Activated CD8-positive, alpha-beta memory T cell treated with anti-CD3 and anti-CD28 coated beads, Interleukin-2, amount 50 U/mL, for 1 hour (primary cell): ENCODE data around the gene FAM168B.

Experiments
- DNase-seq: peaks from one replicate; pipeline ENCODE4 v3.0.0-alpha.2; 2020; ENCODE audit errors: extremely low read depth

The FAM168B gene

DNA sequence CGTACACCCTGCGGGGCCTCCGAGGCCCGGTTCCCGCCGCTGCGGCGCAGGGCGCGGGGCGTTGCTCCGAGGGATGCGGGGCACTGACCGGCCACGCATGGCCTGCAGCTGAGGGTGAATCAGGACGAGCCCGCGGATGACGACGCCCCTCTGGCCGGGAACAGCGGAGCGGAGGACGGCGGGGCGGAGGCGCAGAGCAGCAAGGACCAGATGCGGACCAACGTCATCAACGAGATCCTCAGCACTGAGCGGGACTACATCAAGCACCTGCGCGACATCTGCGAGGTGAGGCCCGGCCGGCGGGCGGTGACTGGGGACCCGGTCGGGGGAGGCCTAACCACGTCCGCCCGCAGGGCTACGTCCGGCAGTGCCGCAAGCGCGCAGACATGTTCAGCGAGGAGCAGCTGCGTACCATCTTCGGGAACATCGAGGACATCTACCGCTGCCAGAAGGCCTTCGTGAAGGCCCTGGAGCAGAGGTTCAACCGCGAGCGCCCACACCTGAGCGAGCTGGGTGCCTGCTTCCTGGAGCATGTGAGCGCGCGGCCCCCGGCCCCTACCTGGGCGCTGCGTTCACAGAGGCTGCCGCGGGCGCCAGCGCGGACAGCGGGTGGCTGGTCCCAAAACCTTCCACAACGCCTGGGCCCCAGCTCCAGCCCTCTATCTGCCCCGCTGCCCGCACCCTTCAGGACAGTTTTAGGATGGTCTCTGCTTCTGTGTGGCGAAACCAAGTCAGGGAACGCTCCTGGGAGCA is 53.2 kb downstream of the FAM168B start:
- no peak for DNase-seq

DNA sequence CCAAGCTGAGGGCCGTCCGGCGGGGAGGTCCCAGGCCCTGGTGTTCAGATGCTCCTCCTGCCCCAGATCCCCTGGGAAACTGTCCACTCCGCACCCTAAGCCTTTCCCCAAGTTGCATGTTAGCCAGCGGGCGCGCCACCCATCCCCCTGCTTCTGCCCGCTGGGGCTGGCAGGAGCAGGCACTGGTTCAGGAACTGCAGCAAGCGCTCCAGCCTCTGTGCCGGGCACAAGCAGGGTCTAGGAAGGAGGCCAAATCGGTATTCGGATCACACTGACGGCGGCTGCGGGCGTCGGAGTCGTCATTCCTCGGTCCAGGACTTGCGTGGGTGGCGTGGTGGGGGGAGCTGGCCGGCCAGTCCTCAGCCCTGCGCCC is 53.7 kb downstream of the FAM168B start:
- no peak for DNase-seq

DNA sequence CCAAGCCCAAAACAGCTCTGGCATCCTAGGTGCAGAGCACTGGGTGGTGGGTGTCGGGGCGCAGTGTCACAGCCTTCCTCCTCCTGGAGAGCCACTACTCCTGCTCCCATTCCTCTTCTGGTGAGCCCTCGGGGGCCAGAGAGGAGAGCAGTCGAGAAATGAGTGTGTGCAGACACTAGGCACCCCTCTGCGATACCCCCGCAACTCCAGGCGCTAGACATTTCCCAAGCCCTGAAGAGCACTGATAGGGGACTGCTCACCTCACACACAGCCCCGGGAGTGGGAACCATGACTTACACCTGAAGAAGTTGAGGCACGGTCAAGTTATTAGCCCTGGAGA is 54.2 kb downstream of the FAM168B start:
- DNase-seq: no peak

DNA sequence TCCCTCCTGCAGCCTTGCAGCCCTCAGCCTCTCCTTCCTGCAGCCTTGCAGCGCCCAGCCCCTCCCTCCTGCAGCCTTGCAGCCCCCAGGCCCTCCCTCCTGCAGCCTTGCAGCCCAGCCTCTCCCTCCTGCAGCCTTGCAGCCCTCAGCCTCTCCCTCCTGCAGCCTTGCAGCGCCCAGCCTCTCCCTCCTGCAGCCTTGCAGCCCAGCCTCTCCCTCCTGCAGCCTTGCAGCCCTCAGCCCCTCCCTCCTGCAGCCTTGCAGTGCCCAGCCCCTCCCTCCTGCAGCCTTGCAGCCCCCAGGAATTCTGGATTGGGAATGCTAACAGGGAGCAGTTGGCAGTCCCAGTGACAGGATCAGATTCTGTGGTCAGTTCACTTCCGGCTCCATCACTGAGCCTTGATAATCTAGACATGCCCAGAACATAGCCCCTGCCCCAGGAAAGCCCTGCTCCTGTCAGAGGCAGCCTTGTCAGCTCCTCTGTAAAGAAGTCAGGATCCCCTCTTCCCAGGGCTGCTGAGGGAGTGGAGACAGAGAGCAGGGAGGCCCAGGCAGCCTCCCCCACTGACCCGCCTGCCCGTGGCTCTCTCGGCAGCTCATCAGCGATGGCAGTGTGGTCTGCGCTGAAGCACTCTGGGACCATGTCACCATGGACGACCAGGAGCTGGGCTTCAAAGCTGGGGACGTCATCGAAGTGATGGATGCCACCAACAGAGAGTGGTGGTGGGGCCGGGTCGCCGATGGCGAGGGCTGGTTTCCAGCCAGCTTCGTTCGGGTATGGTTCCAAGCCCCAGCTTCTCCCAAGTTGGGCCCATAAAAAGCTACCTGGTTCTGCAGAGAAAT is 54.8 kb downstream of the FAM168B start:
- DNase-seq: no peak

DNA sequence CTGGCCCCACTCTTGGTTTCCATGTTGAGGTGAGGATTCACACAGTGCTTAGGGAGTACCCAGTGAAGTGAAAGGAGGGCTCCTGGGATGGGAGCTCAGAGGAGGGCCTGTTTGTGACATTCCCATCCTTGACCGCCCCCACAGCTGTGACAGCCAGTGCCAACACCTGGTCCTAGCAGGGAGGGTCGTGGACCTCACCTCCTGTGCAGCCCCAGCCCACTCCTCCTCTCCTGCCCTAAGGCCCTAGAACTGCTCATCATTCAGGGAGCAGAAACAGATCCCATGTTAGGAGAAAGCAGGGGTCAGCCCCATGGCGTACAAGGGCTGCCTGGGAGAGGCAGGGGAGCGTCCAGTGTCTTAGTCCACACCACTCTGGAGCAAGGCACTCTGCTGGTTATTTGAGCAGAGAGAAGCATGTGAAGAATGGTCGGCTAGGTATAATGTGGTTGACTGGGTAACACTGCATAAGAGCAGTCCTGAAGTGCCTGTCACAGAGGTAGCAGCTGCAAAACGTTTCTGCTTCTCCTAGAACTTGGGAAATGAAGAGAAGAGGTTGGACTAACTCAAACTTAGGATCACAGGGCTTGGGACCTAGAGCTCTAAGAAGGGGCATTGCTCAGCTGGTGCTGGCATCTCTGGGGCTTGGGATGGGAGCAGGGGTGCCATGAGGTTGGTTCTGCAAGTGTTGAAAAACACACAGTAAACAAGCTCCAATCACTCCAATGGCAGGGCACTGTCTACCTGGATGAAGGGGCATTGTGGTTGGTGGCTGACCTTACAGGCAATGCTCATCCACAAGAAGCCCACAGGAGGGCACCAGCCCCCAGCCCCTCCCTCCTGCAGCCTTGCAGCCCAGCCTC is 55.6 kb downstream of the FAM168B start:
- no peak for DNase-seq

DNA sequence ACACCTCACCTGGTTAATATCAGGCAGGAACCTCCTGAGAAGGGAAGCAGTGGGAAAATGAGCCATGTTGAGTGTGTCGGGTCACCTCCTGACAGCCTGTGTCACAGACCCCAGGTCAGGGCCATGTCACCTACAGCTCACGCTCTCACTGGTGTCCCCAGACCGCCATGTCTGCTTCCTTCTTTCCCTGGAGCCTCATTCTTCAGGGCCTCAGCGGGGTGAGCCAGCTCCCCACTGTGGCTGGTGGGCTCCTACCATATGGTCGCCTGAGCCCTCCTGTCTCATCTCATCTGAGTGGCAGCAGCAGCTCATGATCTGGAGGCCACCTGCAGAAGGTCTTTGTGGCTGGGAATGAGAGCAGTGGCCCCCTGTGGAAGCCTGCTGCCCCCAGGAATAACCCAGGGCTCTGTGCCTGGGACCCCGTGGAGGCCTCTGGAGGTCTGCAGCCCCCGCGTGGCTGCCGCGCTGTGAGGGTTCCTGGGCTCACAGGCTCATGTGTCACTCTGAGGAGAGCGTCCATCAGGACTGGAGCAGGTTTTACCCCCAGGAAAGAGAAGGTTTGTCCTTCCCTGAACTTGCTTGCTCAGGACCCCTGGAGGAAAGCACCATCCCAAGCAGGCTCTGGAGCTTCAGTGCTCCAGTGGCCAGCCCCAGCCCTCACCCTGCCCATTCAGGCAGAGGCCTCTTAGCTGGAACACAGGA is 56.4 kb downstream of the FAM168B start:
- no peak for DNase-seq

DNA sequence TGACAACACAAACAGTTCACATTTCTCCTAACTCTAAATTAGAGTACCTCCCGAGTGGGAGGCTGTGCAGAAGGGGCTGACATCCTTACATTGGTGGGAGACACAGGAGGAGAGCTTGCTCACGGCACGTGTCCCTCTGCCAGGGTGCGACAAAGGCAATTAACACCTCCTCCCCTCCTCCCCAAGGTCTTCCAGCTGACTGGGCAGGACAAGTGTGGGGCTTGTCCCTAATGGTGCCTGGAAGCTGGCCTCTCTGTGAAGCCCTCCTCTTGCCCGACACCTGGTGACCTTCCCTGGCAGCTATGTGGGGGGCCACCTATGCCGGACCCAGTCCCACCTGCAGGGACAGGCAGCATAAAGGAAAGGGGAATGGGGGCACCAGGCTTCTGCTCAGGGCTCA is 57.0 kb downstream of the FAM168B start:
- DNase-seq: no peak

DNA sequence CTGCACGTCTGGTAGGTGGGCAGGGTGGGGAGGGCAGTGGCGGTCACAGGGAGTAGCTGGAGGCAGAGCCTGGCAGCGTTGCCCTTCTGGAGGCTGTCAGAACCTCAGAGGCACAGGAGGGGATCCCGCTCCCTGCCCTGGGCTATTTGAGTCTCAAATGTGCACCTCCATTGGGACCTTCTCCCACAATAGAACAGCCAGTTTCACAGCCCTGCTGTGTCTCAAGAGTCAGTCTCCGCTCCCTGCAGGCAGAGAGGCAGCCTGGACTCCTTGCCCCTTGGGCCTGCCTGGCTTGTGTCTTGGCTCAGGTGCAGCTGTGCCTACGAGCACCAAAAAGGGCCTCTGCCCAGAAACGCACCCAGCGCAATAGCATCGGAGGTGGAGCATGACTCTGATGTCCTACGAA is 57.4 kb downstream of the FAM168B start:
- no peak for DNase-seq

DNA sequence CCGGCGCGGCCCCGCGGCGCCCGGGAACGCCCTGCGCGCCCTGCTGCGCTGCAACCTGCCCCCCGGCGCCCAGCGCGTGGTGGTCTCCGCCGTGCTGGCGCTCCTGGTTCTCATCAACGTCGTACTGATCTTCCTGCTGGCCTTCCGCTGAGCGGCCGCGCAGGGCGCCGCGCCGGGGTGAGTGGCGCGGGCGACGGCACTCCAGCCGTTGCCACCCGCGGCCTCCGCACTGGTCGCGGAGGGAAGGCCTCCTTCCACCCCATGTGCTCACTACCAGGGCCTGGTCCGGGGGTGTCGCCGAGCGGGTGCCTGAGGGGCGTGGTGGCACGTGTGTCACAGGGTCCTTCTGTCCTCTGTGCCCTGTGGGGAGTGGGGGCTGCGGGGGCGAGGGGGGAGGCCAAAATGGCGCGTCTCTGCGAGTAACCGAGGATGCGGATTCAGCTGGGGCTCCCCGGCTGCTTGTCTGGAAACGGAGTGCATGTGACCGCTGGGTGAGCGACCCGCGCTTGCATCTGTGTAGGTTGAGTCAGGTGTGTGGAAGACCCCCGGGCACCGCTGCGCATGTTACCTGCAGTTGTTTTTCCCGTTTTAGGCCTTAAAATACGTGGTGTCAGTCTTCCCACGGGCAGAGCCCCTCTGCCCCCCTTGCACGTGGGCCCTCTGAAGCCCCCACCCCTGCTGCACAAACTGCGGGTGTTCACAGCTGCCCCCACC is 58.0 kb downstream of the FAM168B start:
- DNase-seq: no peak

DNA sequence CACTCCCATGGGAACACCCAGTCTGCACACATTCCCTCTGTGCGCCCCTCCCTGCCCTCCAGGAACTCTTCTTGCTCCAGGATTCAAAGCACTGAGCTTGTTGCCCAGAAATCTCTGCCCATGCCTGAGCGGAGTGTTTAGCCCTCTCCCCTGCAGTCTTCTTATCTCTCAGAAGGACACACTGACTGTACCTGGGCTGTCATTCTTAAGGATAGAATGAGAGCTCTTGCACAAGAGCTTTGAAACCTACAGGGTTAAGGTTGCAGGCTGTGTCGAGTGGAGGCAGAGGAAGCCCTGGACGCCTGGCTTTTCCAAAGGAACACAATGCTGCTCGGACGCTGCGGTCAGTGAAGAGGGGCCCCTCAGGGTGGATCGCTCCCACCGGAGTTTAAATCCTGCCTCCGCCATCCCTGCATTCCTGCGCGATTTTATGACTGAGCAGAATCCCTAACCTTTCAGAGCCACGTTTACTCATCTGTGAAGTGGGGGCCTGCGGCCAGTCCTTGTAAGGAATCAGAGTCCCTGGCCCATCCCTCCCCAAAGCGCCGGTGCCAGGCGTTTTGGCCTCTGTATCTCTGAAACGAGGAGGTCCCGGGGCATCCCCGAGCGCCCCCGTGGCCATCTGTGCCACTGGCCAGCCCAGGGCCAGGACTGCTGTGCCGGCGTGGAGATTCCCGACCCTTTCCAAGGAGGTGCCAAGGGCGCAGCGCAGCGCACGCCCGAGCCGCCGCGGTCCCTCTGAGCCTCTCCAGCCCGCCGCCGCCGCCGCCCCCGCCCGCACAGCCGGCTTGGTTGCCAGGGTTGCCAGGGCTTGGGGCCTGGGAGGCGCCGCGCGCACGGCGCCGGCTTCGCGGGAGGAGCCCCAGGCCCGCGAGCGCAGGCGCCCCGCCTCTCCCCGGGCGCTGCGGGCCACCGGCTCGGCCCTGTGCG is 58.9 kb downstream of the FAM168B start:
- DNase-seq: no peak

DNA sequence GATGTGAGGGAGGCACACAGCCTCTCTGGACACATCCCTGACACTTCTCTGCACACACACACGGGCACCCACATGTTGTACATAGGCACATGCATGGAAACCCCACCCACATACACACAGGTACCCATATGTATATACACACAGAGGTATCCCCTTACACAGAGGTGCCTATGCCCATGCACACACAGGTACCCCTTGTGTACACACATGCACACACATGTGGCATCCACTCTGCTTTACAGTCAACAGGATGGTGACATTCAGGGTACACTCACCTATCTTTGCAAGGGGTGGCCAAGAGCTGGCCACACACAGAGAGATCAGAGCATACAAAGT is 59.5 kb downstream of the FAM168B start:
- DNase-seq: no peak

DNA sequence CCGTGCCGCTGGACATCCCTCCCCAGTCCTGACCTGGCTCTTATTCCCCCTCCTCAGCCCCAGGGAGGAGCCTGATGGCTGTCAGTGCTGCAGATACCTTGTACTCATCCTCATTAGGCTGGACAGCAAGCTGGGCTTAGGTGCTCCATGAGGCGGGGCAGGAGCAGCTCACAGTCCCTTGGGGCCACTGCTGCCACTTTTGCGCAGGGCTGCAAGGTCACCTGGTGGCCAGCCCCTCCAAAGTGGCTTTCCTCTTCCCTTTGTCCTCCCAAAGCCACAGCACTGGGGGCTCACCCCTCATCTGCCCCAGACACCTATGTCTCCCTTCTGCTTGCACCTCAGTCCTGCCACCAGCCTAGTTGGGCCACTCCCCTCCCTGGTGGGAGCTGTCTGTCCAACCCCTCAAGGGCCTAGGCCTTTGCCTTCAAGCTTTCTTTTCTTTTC is 60.8 kb downstream of the FAM168B start:
- no peak for DNase-seq

DNA sequence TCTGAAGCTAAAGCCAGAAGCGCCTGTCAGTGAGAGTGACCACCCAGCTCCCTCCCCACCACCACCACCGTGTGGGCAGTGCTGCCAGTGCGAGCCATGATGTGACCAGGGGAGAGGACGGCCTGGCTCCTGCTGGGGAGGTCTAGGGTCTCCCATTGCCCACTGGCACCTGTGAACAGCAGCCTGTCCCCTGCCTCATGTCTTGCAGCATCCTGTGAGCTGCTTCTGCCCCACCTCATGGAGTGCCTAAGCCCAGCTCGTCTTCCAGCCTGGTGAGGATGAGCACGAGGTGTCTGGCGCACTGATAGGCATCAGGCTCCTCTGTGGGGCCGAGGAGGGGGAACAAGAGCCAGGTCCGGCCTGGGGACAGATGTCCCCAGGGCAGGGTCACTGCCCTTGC is 61.4 kb downstream of the FAM168B start:
- DNase-seq: no peak

DNA sequence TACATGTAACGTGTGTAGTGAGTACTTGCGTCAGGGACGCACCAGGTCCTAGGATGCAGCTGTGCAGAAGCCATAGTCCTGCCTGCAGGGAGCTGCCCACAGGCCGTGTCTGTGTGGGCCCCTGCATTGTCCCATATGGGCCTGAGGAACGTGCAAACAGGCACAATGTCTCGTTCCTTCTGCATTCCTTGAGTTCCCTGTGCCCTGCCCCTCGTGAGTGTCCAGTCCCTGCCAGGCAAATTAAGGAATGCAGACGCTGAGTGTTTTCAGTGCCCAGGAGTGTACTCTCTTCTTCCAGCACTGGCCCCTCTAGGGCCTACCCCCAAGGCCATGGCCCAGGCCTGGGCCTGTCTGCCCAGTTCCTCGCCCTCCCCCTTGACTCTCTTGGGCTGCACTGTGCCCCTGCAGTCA is 61.8 kb downstream of the FAM168B start:
- no peak for DNase-seq

DNA sequence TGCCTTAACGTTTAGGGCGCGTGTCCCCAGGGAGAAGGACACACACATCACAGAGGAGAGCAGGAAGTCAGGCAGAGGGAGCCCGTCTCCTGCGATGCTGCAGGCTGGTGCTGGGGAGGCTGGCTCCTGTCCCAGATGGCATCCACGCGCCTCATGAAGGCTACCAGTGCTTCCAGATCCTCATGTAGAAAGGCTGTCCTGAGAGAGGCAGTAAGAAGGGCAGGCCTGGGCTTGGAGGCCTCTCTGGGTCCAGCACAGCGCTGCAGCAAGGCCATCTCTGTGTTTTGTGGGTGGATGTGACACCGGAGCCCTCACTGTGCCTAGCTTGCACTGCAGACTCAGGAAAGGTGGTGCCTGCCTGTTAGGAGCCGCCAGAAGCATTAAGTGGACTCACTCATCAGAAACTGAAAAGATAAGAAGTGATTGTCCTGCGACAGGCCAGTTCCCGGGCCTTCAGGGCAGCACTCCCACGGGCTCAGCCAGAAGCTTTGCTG is 62.7 kb downstream of the FAM168B start:
- no peak for DNase-seq

DNA sequence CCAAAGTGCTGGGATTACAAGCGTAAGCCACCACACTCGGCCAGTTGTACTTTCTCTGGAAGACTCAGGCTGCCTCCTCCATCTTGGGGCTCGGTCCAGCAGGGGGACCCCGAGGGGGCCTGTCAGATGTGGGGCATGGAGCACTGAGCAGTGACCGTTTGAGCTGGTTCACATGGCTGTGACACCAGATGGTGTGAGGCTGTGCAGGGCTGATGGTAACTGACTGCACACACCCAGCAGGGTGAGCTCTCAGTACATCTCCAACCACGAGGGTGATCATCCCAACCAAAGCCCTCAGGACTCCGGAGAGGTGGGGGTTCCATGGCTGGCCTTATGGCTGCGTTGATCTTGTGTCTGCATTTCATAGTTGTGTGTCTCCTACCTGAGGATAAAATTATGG is 63.4 kb downstream of the FAM168B start:
- no peak for DNase-seq

DNA sequence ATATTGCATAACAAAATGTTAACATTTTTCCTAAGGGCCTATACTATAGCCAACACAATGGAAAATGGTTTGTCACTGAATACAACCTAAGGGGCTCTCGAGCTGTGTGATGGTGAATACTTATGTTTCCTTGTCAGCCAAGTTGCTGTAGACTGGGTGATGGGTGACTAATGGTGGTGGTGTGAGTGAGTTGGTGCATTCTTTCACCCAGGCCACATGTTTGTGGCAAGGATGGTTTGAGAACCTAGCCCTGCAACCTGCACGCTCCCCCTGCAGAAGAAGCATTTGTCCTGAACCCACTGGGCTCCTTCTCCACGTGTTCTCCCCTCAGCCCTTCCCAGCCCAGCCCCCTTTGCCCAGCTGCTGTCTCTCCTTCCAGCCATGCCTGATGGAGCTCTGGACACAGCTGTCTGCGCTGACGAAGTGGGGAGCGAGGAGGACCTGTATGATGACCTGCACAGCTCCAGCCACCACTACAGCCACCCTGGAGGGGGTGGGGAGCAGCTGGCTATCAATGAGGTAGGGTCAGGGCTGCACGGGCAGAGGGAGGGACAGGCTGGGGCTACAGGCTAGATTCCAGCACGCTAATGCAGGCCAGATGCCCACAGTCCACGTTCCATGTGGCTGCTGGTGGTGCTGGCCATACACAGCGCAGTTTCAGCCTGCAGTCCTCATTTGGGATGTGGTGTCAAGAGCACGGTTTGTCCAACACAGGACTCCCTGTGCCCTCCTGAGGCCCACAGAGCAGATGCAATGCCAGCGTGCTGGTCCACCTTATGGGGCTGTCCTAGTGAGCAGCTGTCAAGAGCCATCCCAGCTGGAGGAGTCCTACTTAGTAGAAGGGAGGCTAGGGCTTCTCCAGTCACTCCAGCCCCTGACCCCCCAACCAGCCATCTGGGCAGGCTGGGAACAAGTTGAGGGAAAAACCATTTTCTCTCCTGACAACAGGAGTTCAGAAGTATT is 65.4 kb downstream of the FAM168B start:
- no peak for DNase-seq

DNA sequence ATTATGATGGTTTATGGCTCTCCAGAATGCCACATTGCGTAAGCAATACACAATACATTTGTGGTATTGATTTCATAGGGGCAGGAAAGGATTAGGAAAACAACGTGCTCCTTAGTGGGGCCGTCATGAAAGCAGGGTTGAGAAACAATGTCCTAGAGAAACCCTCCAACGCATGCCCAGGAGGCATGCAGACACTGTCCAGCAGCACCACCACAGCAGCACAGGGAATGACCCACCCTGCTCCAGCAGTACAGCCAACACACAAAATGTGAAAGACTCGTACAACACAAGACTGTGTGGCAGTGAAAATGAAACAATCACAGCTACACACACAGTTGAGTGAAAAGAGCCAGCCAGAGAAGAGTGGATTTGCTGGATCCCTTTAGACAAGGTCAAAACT is 66.3 kb downstream of the FAM168B start:
- DNase-seq: no peak

DNA sequence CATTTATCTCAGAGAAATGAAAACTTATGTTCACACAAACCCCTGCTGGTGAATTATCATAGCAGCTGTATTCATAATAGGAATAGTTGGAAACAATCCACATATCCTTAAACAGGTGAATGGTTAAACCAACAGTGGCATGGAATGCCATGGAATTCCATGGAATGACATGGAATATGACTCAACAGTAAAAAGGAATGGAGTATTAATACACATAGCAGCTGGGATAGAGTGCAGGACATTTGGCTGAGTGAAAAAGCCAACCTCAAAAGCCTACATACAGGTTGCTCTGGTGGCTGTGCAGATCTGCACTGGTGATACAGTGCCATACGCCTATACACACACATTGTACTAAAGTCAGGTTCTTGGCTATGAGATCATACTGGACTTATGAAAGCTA is 69.5 kb downstream of the FAM168B start:
- no peak for DNase-seq
